GM13976 (cell line): ENCODE results near the gene TSPAN9.

Experiments
- DNase-seq: peaks from one replicate; pipeline ENCODE4 v3.0.0; 2012; ENCODE audit warnings: low spot score
- in situ Hi-C: fragments of 300-500 bp; cut with MboI; formaldehyde crosslinking; loops from one replicate; pipeline ENCODE4 v1.12.0; 2022; ENCODE audit warnings: low sequenced_read_pairs, mixed read lengths, inconsistent platforms; ENCODE audit not compliant: unreplicated experiment
- TF ChIP-seq, protein P1 (sequence below): IDR thresholded peaks from 2 replicates; pipeline ENCODE4 v1.5.1; 2012; ENCODE audit warnings: borderline replicate concordance, mild to moderate bottlenecking; ENCODE audit not compliant: insufficient read depth; ENCODE audit errors: extremely low read depth, missing control alignments, control extremely low read depth

Gene TSPAN9

DNA sequence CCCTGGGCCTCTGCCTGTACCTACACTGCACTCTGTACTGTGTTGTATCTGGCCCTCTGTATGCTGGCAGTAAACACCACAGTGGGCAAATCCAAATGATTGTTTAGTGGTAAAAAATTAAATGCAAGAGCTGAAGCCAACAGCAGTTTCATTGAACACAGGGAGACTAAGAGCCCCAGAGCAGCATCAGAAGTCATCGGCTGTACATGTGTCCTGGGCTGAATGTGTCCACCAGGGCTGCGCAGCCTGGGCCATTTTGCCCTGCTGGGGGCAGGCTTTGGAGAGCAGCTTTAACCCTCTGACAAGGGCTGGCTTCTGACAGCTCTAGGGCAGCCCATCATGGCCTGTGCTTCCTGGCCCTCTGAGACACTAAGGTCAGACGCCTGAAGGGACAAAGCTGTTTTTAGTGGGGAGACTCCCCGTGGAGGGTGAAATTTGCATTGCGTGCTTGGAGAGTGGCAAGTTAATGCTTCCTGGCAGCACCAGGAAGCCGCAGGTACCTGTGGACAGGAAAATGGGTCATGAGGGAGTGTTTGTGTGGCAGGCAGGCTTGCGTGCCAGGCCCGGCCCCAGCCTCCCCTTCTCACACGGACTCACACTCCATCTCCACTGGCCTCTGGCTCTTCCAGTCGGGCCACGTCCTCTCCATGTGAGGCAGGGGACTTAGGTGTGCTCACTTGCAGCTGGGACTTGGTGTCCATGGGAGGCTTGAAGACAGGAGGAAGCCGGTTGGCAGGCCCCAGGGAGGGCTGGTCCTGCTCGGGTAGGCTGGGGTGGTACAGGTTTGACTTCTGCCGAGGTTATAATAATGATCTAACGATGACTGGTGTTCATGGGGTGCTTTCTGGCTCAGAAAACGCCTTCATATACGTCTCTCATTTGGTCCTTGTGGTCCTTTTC, 150.1 kb downstream of the TSPAN9 start:
- no peak for DNase-seq
- TF ChIP-seq, protein P1, sequence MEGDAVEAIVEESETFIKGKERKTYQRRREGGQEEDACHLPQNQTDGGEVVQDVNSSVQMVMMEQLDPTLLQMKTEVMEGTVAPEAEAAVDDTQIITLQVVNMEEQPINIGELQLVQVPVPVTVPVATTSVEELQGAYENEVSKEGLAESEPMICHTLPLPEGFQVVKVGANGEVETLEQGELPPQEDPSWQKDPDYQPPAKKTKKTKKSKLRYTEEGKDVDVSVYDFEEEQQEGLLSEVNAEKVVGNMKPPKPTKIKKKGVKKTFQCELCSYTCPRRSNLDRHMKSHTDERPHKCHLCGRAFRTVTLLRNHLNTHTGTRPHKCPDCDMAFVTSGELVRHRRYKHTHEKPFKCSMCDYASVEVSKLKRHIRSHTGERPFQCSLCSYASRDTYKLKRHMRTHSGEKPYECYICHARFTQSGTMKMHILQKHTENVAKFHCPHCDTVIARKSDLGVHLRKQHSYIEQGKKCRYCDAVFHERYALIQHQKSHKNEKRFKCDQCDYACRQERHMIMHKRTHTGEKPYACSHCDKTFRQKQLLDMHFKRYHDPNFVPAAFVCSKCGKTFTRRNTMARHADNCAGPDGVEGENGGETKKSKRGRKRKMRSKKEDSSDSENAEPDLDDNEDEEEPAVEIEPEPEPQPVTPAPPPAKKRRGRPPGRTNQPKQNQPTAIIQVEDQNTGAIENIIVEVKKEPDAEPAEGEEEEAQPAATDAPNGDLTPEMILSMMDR: no peak
- in situ Hi-C loops: no loop called here

DNA sequence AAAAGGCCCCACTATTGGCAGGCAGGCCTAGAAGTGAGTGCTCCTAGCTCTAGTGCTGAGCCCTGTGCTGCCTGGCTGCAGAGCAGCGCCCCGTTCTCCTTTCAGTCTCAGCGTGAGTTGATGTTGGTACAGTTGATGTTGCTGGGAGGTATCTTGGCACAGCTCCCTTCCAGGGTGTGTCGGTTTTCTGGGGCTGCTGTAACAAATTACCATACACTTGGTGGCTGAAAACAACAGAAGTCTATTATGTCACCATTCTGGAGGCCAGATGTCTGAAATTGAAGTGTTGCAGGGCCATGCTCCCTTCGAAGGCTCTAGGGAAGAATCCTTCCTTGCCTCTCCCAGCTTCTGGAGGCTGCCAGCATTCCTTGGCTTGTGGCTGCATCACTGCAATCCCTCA, 151.4 kb downstream of the TSPAN9 start:
- TF ChIP-seq, protein P1: no peak
- DNase-seq: no peak
- in situ Hi-C loops: no loop called here

DNA sequence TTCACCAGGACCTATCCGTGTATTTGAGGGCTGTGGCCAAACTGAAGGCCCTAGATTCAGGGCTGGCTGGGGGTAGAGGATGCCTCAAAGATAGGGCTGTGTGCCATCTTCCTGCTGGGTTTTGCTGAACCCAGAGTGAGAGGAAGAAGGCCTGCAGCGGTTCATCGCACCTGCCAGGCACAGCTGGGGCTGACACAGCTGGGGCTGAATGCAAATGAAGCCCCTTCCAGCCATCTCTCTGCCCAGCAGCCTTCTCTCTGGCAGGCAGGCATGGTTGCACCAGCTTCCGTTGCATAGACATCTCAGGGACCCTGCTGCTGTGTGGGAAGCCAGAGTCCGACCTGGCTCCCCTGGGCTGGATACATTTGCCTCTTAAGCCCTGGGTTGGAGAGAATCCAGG, 152.4 kb downstream of the TSPAN9 start:
- TF ChIP-seq, protein P1: no peak
- no peak for DNase-seq
- in situ Hi-C loops: no loop called here

DNA sequence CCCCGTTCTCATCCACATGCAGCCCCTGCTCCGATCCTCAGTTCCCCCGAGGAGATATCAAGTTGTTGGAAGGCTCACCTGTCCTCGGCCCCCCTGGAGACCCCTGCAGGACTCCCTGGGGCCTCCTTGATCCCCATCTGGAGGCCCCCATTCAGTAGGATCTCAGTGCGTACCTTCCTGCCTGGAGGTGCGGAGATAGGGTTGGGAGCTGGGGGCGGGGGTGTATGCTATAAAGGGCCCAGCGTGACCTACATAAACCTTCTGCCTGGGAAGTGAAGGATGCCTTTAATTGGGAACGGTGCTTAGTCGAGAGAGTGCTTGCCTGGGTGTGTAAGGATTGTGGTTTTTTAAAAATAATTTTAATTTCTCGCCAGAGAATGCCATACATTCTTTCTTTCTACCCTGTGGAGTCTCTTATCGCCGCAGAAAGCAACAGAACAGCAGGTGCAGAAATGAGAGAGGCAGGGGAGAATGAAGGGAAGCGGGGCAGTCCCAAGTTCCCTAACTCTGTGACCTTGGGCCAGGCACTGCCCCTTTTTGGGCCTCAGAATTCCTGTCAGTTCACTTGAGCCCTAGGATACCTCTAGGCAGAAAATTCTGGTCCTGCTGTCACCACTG, 153.7 kb downstream of the TSPAN9 start:
- in situ Hi-C loops: no loop called here
- no peak for DNase-seq
- TF ChIP-seq, protein P1: no peak

DNA sequence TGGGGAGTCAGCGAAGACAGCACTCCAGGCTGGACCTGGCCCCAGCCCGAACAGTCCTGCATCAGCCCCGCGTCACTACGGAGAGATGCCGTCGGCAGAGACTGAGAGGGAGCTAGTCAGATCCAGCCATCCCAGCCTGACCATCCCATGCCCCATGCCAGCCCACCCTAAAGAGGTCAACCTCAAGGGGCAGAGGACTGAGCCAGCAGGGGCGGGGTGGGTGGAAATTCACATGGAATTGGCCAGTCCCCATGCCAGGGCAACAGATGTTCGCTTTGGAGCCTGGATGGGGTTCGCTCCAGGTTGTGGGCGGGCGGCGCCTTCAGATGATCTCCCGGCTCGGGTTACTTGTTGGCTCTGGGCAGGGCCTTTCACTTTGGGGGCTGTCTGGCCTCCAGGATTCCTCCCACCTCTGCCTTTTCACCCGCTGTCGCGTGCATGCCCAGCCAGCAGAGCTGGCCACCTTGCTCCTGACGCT, 154.3 kb downstream of the TSPAN9 start:
- in situ Hi-C loops: no loop called here
- no peak for DNase-seq
- TF ChIP-seq, protein P1: no peak

DNA sequence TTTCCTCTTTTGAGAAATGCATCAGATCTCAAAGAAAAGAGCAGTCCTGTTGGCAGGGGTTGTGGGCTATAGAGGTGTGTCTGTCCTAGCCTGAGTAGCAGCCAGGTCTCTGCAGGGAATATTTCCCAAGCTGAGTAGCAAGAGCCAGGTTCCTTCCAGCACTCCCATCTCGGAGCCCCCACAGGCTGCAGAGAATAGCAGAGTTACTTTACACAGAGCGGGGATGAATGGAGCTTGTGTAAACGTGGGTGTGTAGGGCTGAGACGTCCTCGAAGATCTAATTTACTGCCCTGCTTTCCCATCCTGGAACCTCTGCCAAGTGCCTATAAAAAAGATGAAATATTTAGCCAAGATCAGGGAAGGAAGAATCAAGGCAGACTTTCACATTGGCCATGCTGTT, 156.6 kb downstream of the TSPAN9 start:
- no peak for DNase-seq
- TF ChIP-seq, protein P1: no peak
- in situ Hi-C loops: no loop called here
